ENCODE measurements around the gene GPRC5A. TPM values are rescaled to one million over a fixed set of nuclear protein-coding genes. Genes with fewer than 3 reads are reported as not detected.

Gene GPRC5A
- total and polyA plus RNA-seq, 10 of the 15 experiments (the other 5 are each of a cell fraction or from before 2014, with no cell fraction given), result 0.10 to 2.8 (median 1.1) TPM

DNA sequence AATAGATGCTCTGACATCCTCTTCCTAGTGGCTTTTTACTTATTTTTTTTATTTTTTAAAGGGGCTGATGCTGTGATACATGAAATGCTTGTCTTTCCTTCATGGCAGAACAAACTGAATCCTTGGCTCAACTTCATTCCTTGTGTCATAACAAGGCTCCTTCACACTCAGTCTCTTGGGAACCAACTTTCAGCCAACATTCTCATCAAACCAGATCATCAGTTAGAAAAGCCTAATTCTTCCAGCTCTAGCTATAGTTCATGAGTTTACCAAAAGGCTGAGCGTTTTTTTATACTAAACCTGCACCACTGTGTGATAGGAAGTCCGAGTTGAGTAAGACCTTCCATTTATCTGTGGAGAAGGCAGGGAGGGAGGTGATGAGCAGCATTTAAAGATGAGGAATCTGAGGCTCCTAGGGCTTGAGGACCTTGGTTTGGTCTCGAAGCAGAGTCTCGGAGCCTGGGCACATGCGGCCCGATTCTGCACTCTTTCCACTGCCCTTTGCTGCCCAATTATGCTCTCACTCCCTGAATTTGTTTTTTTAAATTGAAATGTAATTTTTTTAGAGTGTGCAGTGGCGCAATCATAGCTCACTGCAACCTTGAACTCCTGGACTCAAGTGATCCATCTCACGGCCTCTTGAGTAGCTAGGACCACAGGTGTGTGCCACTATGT, 52.4 kb downstream of the GPRC5A start:
- intact Hi-C loops (cut with micrococcal nuclease; ENCODE audit: unreplicated experiment) (no loop called here), in situ Hi-C loops (cut with MboI) (no loop called here)
- ChIA-PET CTCF (no interaction called here), SMC1A (ENCODE audit: uncharacterized antibody, unreplicated experiment) (no interaction called here), RAD21 (ENCODE audit: unreplicated experiment) (no interaction called here), POLR2A (no interaction called here)
- no peak overlapping the region for H2AFZ ChIP-seq (ENCODE audit: control insufficient read depth, low read depth, low read length)
- H3K79me2 ChIP-seq (ENCODE audit: control insufficient read depth, insufficient read depth, low read length), result no peaks in the 10 kb centered on the region
- no peak overlapping the region for H3K9ac ChIP-seq (ENCODE audit: control insufficient read depth, insufficient read depth, low read length)
- TF ChIP-seq POLR2AphosphoS5 (IDR thresholded peaks at IDR 0.05; ENCODE audit: low read length), result no peak
- no peak for TF ChIP-seq ETV6 (conservative IDR thresholded peaks at IDR 0.05 in 1 of 2, IDR thresholded peaks at IDR 0.05 in 1 of 2; ENCODE audit: borderline replicate concordance in 1 of 2, low read depth in 1 of 2)
- TF ChIP-seq PRDM15 (CRISPR knock-in tag; IDR thresholded peaks at IDR 0.05), result no peak
- TF ChIP-seq FOS (IDR thresholded peaks at IDR 0.05; ENCODE audit: borderline replicate concordance, extremely low read depth, insufficient read length), result no peak
- TF ChIP-seq NFIC (IDR thresholded peaks at IDR 0.05; ENCODE audit: low read depth, low read length), result no peak
- TF ChIP-seq, protein P1, sequence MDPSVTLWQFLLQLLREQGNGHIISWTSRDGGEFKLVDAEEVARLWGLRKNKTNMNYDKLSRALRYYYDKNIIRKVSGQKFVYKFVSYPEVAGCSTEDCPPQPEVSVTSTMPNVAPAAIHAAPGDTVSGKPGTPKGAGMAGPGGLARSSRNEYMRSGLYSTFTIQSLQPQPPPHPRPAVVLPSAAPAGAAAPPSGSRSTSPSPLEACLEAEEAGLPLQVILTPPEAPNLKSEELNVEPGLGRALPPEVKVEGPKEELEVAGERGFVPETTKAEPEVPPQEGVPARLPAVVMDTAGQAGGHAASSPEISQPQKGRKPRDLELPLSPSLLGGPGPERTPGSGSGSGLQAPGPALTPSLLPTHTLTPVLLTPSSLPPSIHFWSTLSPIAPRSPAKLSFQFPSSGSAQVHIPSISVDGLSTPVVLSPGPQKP (IDR thresholded peaks at IDR 0.05; ENCODE audit: low read depth, low read length), result no peak
- TF ChIP-seq TARDBP (IDR thresholded peaks at IDR 0.05; ENCODE audit: borderline replicate concordance), result no peak
- TF ChIP-seq ZBED1 (IDR thresholded peaks at IDR 0.05; ENCODE audit: borderline replicate concordance), result no peak
- no peak for TF ChIP-seq SIX5 (IDR thresholded peaks at IDR 0.05; ENCODE audit: low read depth, low read length, severe bottlenecking)
- no peak for TF ChIP-seq MYB (IDR thresholded peaks at IDR 0.05; ENCODE audit: borderline replicate concordance, low read depth, low read length)
- TF ChIP-seq, protein P2, sequence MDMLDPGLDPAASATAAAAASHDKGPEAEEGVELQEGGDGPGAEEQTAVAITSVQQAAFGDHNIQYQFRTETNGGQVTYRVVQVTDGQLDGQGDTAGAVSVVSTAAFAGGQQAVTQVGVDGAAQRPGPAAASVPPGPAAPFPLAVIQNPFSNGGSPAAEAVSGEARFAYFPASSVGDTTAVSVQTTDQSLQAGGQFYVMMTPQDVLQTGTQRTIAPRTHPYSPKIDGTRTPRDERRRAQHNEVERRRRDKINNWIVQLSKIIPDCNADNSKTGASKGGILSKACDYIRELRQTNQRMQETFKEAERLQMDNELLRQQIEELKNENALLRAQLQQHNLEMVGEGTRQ (IDR thresholded peaks at IDR 0.05; ENCODE audit: borderline replicate concordance, low read depth, low read length), result no peak
- TF ChIP-seq ASH2L (IDR thresholded peaks at IDR 0.05; ENCODE audit: borderline replicate concordance, low read depth), result no peak
- WGBS (ENCODE audit: insufficient coverage, insufficient replicate concordance, low lambda C conversion rate, missing lambda C conversion rate), result 73% methylated on average over 8 of the region's 8 CpGs
- ATAC-seq (no peak), DNase-seq (ENCODE audit: low read depth, low spot score) (no peak), FAIRE-seq (no peak)
- BruUV-seq (replicated peaks), result no TSS peak
- H3K27ac ChIP-seq (ENCODE audit: control insufficient read depth, insufficient read depth), result no peak overlapping the region
- H3K4me1 ChIP-seq (ENCODE audit: control insufficient read depth, insufficient read depth, low read length), result no peaks in the 10 kb centered on the region
- no peaks in the 10 kb centered on the region for H3K36me3 ChIP-seq (ENCODE audit: control insufficient read depth in 2 of 2, insufficient read depth in 2 of 2, low read length in 1 of 2)
- no peak overlapping the region for H3K4me2 ChIP-seq (ENCODE audit: control insufficient read depth, insufficient read depth)
- H3K4me3 ChIP-seq, result no peak overlapping the region
- H4K20me1 ChIP-seq (ENCODE audit: control insufficient read depth, insufficient read depth), result no peaks in the 10 kb centered on the region
- peaks cover 0 to 3% of the 10 kb centered on the region in 2 experiments; a peak in 2 of 4 replicates for H3K27me3 ChIP-seq (replicated peaks in 1 of 2; ENCODE audit: control insufficient read depth in 2 of 2, insufficient read depth in 2 of 2, low read length in 1 of 2)
- no peaks in the 10 kb centered on the region for H3K9me3 ChIP-seq (replicated peaks; ENCODE audit: control insufficient read depth, insufficient read depth, low read length)

Data from GM12878 (cell line).